H1 (cell line): ENCODE data around the gene C12orf42. TPM values are rescaled to one million over a fixed set of nuclear protein-coding genes. Genes with fewer than 3 reads are reported as not detected.

Experiments
- CTCF ChIA-PET: fragments of 300-600 bp; sonication (Branson Sonifier 250); formaldehyde crosslinking; loops from one replicate; lab custom pipeline; 2021; ENCODE audit not compliant: partially characterized antibody; lab: Charles Lee
- POLR2A ChIA-PET: fragments of 300-600 bp; sonication (Branson Sonifier 250); formaldehyde crosslinking; loops from one replicate; lab custom pipeline; 2021; ENCODE audit warnings: inconsistent platforms; ENCODE audit not compliant: partially characterized antibody; lab: Charles Lee
- DNase-seq, 2 experiments: peaks; one replicate each; pipeline versions ENCODE4 v3.0.0 to v3.0.0-alpha.2; 2010 to 2022; ENCODE audit warnings: low spot score in 2 of 2, low read depth in 1 of 2, mixed read lengths in 1 of 2
- FAIRE-seq: peaks from 2 replicates; lab custom pipeline; 2011; peaks lifted over from hg19 to GRCh38; lab: Jason Lieb, UNC
- H2AFZ ChIP-seq: 2 replicates; pipeline ENCODE4 v1.8.1; 2012; ENCODE audit warnings: low read length, inconsistent platforms
- H2AK5ac ChIP-seq: 2 replicates; pipeline ENCODE4 v1.6.1; 2013; ENCODE audit warnings: low read depth, low read length
- H2BK120ac ChIP-seq: replicated peaks from 2 replicates; pipeline ENCODE3; 2013; ENCODE audit warnings: low read depth, low read length, inconsistent platforms
- H2BK12ac ChIP-seq: 2 replicates; pipeline ENCODE4 v1.6.1; 2013; ENCODE audit warnings: low read depth, low read length
- H2BK15ac ChIP-seq: 2 replicates; pipeline ENCODE4 v1.6.1; 2013; ENCODE audit warnings: low read length
- H2BK20ac ChIP-seq: 2 replicates; pipeline ENCODE4 v1.6.1; 2013; ENCODE audit warnings: low read length
- H2BK5ac ChIP-seq: 2 replicates; pipeline ENCODE4 v1.6.1; 2013; ENCODE audit warnings: low read depth, low read length
- H3K14ac ChIP-seq: 2 replicates; pipeline ENCODE4 v1.6.1; 2013; ENCODE audit warnings: inconsistent platforms; ENCODE audit not compliant: insufficient read length
- H3K18ac ChIP-seq: 2 replicates; pipeline ENCODE4 v1.6.1; 2013; ENCODE audit warnings: low read length; ENCODE audit errors: extremely low read depth
- H3K23ac ChIP-seq: 2 replicates; pipeline ENCODE4 v1.6.1; 2013; ENCODE audit warnings: inconsistent platforms; ENCODE audit not compliant: insufficient read length
- H3K23me2 ChIP-seq: 2 replicates; pipeline ENCODE4 v1.6.1; 2013; ENCODE audit warnings: low read depth, low read length
- H3K27ac ChIP-seq: 2 replicates; pipeline ENCODE4 v1.6.1; 2011; ENCODE audit warnings: low read depth, low read length, inconsistent platforms
- H3K27me3 ChIP-seq, 4 experiments: replicated peaks in 1 of 4; 1 replicate in 1 of 4; 2 replicates in 3 of 4; pipeline versions ENCODE4 v1.6.1 to v1.8.1; 2011 to 2013; ENCODE audit warnings: low read length in 3 of 4, mild to moderate bottlenecking in 3 of 4, inconsistent platforms in 2 of 4, mixed read lengths in 2 of 4, moderate library complexity in 1 of 4; ENCODE audit not compliant: control insufficient read depth in 3 of 4, insufficient read depth in 3 of 4; ENCODE audit errors: extremely low read depth in 1 of 4
- H3K36me3 ChIP-seq, 4 experiments: 2 replicates each; pipeline versions ENCODE4 v1.6.1 to v1.8.1; 2011 to 2013; ENCODE audit warnings: mild to moderate bottlenecking in 4 of 4, low read length in 3 of 4, moderate library complexity in 2 of 4, control low read depth in 1 of 4, inconsistent platforms in 1 of 4; ENCODE audit not compliant: insufficient read depth in 4 of 4, control insufficient read depth in 2 of 4
- H3K4ac ChIP-seq: replicated peaks from 2 replicates; pipeline ENCODE3; 2013; ENCODE audit warnings: low read length, low read depth, mixed read lengths, inconsistent platforms; ENCODE audit not compliant: insufficient read length
- H3K4me1 ChIP-seq, 4 experiments: replicated peaks in 1 of 4; 1 replicate in 1 of 4; 2 replicates in 3 of 4; pipeline versions ENCODE4 v1.6.1 to v1.8.1; 2011 to 2013; ENCODE audit warnings: low read length in 3 of 4, inconsistent platforms in 2 of 4, mixed read lengths in 1 of 4; ENCODE audit not compliant: insufficient read depth in 4 of 4, control insufficient read depth in 3 of 4
- H3K4me2 ChIP-seq, 2 experiments: 2 replicates each; pipeline versions ENCODE4 v1.6.1 to v1.8.1; 2011 to 2013; ENCODE audit warnings: low read depth in 2 of 2, low read length in 2 of 2, control low read depth in 1 of 2, inconsistent platforms in 1 of 2, mild to moderate bottlenecking in 1 of 2; ENCODE audit not compliant: insufficient read depth in 1 of 2
- H3K4me3 ChIP-seq, 4 experiments: fragments of 200-600, 300-600 bp in 1 of 4; sonication (generic), shearing (Covaris generic), sonication (Bioruptor Twin) in 1 of 4; 2 replicates each; pipeline versions ENCODE4 v1.5.1 to v1.8.1; 2011 to 2016; ENCODE audit warnings: low read length in 4 of 4, low read depth in 3 of 4, control low read depth in 2 of 4, inconsistent platforms in 2 of 4, mild to moderate bottlenecking in 2 of 4, mixed read lengths in 1 of 4, moderate library complexity in 1 of 4; ENCODE audit not compliant: insufficient read depth in 2 of 4; ENCODE audit errors: extremely low read depth in 1 of 4
- H3K56ac ChIP-seq: replicated peaks from 2 replicates; pipeline ENCODE3; 2013; ENCODE audit warnings: low read depth, mild to moderate bottlenecking, mixed read lengths, low read length, inconsistent platforms; ENCODE audit not compliant: insufficient read length
- H3K79me1 ChIP-seq: 2 replicates; pipeline ENCODE4 v1.6.1; 2013; ENCODE audit warnings: low read depth, low read length, control low read depth
- H3K79me2 ChIP-seq, 2 experiments: 2 replicates each; pipeline versions ENCODE4 v1.6.1 to v1.8.1; 2012 to 2013; ENCODE audit warnings: low read length in 2 of 2, mild to moderate bottlenecking in 2 of 2, inconsistent platforms in 1 of 2; ENCODE audit not compliant: insufficient read depth in 2 of 2, control insufficient read depth in 1 of 2
- H3K9ac ChIP-seq, 4 experiments: replicated peaks in 1 of 4; 1 replicate in 1 of 4; 2 replicates in 3 of 4; pipeline versions ENCODE4 v1.6.1 to v1.8.1; 2011 to 2013; ENCODE audit warnings: low read depth in 3 of 4, low read length in 3 of 4, control low read depth in 2 of 4, mild to moderate bottlenecking in 2 of 4, moderate library complexity in 2 of 4, inconsistent platforms in 1 of 4; ENCODE audit errors: extremely low read depth in 1 of 4
- H3K9me3 ChIP-seq, 2 experiments: 2 replicates each; pipeline versions ENCODE4 v1.6.1 to v1.8.1; 2012 to 2013; ENCODE audit warnings: mild to moderate bottlenecking in 2 of 2, moderate library complexity in 2 of 2, control low read depth in 1 of 2, inconsistent platforms in 1 of 2, low read depth in 1 of 2, low read length in 1 of 2, mixed read lengths in 1 of 2; ENCODE audit not compliant: insufficient read depth in 2 of 2
- H4K20me1 ChIP-seq, 2 experiments: replicated peaks in 1 of 2; 2 replicates each; pipeline versions ENCODE3 to v1.8.1; 2011 to 2013; ENCODE audit warnings: inconsistent platforms in 2 of 2, low read length in 2 of 2, mild to moderate bottlenecking in 1 of 2; ENCODE audit not compliant: insufficient read depth in 2 of 2, control insufficient read depth in 1 of 2
- H4K5ac ChIP-seq: 2 replicates; pipeline ENCODE4 v1.6.1; 2013; ENCODE audit warnings: low read length, low read depth, mixed read lengths, inconsistent platforms; ENCODE audit not compliant: insufficient read length
- H4K8ac ChIP-seq: 2 replicates; pipeline ENCODE4 v1.8.0; 2013; ENCODE audit warnings: mild to moderate bottlenecking, moderate library complexity, low read length, inconsistent platforms; ENCODE audit not compliant: insufficient read depth; ENCODE audit errors: extremely low read depth
- H4K91ac ChIP-seq: replicated peaks from 2 replicates; pipeline ENCODE3; 2013; ENCODE audit warnings: low read length, mixed read lengths, inconsistent platforms; ENCODE audit not compliant: insufficient read length
- ASH2L ChIP-seq: fragments of 200-600, 300-600 bp; sonication (generic); IDR thresholded peaks from one replicate; pipeline ENCODE4 v1.7.1; 2017; ENCODE audit warnings: low read length
- EGR1 ChIP-seq: IDR thresholded peaks from 2 replicates; pipeline ENCODE4 v1.6.1; 2011; ENCODE audit warnings: low read depth, low read length, borderline replicate concordance
- GTF2F1 ChIP-seq: IDR thresholded peaks from 2 replicates; pipeline ENCODE4 v1.6.1; 2012; ENCODE audit warnings: low read depth, low read length, improper control_type of control experiment, borderline replicate concordance
- NRF1 ChIP-seq: IDR thresholded peaks from 2 replicates; pipeline ENCODE4 v1.6.1; 2011; ENCODE audit warnings: mild to moderate bottlenecking, low read depth, low read length, improper control_type of control experiment
- RFX5 ChIP-seq: IDR thresholded peaks from 2 replicates; pipeline ENCODE4 v1.6.1; 2011; ENCODE audit warnings: low read depth, low read length, improper control_type of control experiment, borderline replicate concordance
- SIX5 ChIP-seq: IDR thresholded peaks from 2 replicates; pipeline ENCODE4 v1.6.1; 2011; ENCODE audit warnings: mild to moderate bottlenecking, low read depth, low read length
- SP4 ChIP-seq: IDR thresholded peaks from 2 replicates; pipeline ENCODE4 v1.6.1; 2012; ENCODE audit warnings: low read length, inconsistent platforms
- ZNF274 ChIP-seq: IDR thresholded peaks from 2 replicates; pipeline ENCODE4 v1.7.0; 2012; ENCODE audit warnings: low read length, borderline replicate concordance; ENCODE audit errors: extremely low read depth
- WGBS, 2 experiments: shearing (Covaris generic) in 1 of 2; methylation state at CpG; one replicate each; pipeline versions ENCODE4 v1.1.6 to v1.1.7; 2013 to 2015; ENCODE audit warnings: low lambda C conversion rate in 2 of 2, mixed read lengths in 2 of 2, inconsistent platforms in 1 of 2, low coverage in 1 of 2, missing lambda C conversion rate in 1 of 2; ENCODE audit not compliant: insufficient replicate concordance in 2 of 2, insufficient coverage in 1 of 2, insufficient read length in 1 of 2; ENCODE audit errors: extremely low coverage in 1 of 2, missing lambda C conversion rate in 1 of 2; 5-methylcytosine and 5-hydroxymethylcytosine counted together
- polyA plus RNA-seq, 7 experiments: library from polyadenylated mRNA; depleted of rRNA in 3 of 7; stranded (reverse) in 5 of 7; unstranded in 2 of 7; fragments of >200 nt in 5 of 7; fragments of 200-250 nt in 2 of 7; gene quantifications; 1 replicate in 5 of 7; 2 replicates in 1 of 7; 4 replicates in 1 of 7; pipeline versions ENCODE4 v1.2.1 to v1.2.3, GENCODE V29; 2011 to 2013; ENCODE audit warnings: missing spikeins in 2 of 7, mixed read lengths in 2 of 7
- total RNA-seq: library from RNA; stranded (reverse); fragmentation: NEBNext Ultra II Directional; extraction: Animal tissue kit (Norgen Biotek cat#: 25700); gene quantifications from 2 replicates; pipeline ENCODE4 v1.2.1, GENCODE V29; 2021

C12orf42 gene
- total and polyA plus RNA-seq, 2 of the 8 experiments (the other 6 are each of a cell fraction or from before 2014, with no cell fraction given), result 0.05 TPM; not detected in 1

DNA sequence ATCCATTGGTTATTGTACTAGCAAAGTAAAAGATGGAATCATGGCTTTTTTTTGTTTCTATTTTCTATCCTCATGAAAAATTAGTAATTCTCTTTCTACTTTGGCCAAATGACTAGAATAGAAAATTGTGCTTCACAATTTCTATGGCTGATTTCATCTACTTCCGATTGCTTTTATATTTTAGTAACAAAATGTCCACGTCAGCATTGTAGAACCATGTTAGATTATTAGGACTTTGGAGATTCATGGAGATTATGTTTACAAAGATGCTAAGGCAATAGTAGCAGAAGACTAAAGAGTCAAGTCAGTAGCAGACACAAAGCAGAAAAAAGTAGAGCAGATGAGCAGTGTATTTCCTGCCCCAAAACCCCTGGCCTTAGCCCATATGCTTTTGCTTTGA is 113.6 kb downstream of the C12orf42 start:
- H2BK12ac ChIP-seq, result no peak overlapping the region
- 88% methylated on average over 2 of the region's 2 CpGs; no CpG with 5 or more reads in 1 of the 2 experiments for WGBS, 2 experiments
- no peak overlapping the region for H3K4me2 ChIP-seq
- no peak overlapping the region for H3K18ac ChIP-seq
- ChIA-PET CTCF (no interaction called here), POLR2A (no interaction called here)
- TF ChIP-seq SP4 (no peak), ZNF274 (no peak), NRF1 (no peak), RFX5 (no peak), ASH2L (no peak), GTF2F1 (no peak), SIX5 (no peak), EGR1 (no peak)
- H3K79me1 ChIP-seq, result no peaks in the 10 kb centered on the region
- H2BK15ac ChIP-seq, result no peak overlapping the region
- no peaks in the 10 kb centered on the region for H3K4me1 ChIP-seq
- no peak for DNase-seq
- H3K4ac ChIP-seq, result no peak overlapping the region
- H2AFZ ChIP-seq, result no peak overlapping the region
- no peaks in the 10 kb centered on the region for H4K20me1 ChIP-seq
- H3K23ac ChIP-seq, result no peak overlapping the region
- no peak overlapping the region for H4K5ac ChIP-seq
- H2BK120ac ChIP-seq, result no peak overlapping the region
- no peak overlapping the region for H3K56ac ChIP-seq
- H3K14ac ChIP-seq, result no peak overlapping the region
- H3K4me3 ChIP-seq, result no peak overlapping the region
- no peak overlapping the region for H4K91ac ChIP-seq
- H2BK5ac ChIP-seq, result no peak overlapping the region
- no peak overlapping the region for H3K9ac ChIP-seq
- H3K23me2 ChIP-seq, result peaks cover 2% of the 10 kb centered on the region; the same call in 1 of the 2 replicates
- H3K36me3 ChIP-seq, result no peaks in the 10 kb centered on the region
- H3K27ac ChIP-seq, result no peak overlapping the region
- H3K27me3 ChIP-seq, result no peaks in the 10 kb centered on the region
- H3K79me2 ChIP-seq, result no peaks in the 10 kb centered on the region
- no peak overlapping the region for H4K8ac ChIP-seq
- no peak overlapping the region for H2BK20ac ChIP-seq
- H2AK5ac ChIP-seq, result no peak overlapping the region
- FAIRE-seq, result no peak
- H3K9me3 ChIP-seq, result no peaks in the 10 kb centered on the region
